Cerebellar nuclear complex (tissue), 1 donor: ENCODE measurements around the gene PPP4C.
"Not testable (repeated sequence)": the region's sequence is repeated elsewhere in the genome, so short reads cannot be mapped to it uniquely, and the experiment has no call there.

Experiments
- DNase-seq, 2 experiments: peaks; one replicate each; lab custom pipeline; 2025; lab: John Stamatoyannopoulos, UW

PPP4C gene

GRCh38 chr16:30075503-30076275, at the start of gene PPP4C:
Gene PPP4C, plus strand, starts transcription at chr16:30075994. Its CDS starts 384 bp downstream, at chr16:30076378.
- peak in 1 of 2 experiments; percentile 47 for DNase-seq

GRCh38 chr16:30026449-30026848, 49.3 kb upstream of the PPP4C start:
- no peak for DNase-seq

GRCh38 chr16:30027588-30028437, 48.0 kb upstream of the PPP4C start:
- DNase-seq, result no peak

GRCh38 chr16:30028438-30029076, 47.2 kb upstream of the PPP4C start:
- no peak for DNase-seq

- peak in 1 of 2 experiments; percentile 17 for DNase-seq
Observed at GRCh38 chr16:30030011-30030685, 45.6 kb upstream of the PPP4C start.

- peak in 1 of 2 experiments; percentile 53 for DNase-seq
Observed at GRCh38 chr16:30030841-30031413, 44.9 kb upstream of the PPP4C start, which contains the start of gene TLCD3B. Gene TLCD3B, minus strand, starts transcription at chr16:30031271. Its CDS starts 744 bp downstream, at chr16:30030527.

- DNase-seq, result no peak
Observed at GRCh38 chr16:30031477-30031918, 44.3 kb upstream of the PPP4C start.

GRCh38 chr16:30032083-30032819, 43.5 kb upstream of the PPP4C start:
- peak in 1 of 2 experiments; percentile 36 for DNase-seq

GRCh38 chr16:30033270-30033669, 42.5 kb upstream of the PPP4C start:
- DNase-seq, result no peak

GRCh38 chr16:30040221-30040620, 35.6 kb upstream of the PPP4C start:
- no peak for DNase-seq

- not testable (repeated sequence) for DNase-seq
Observed at GRCh38 chr16:30040690-30041089, 35.1 kb upstream of the PPP4C start.

- DNase-seq, result no peak
Observed at GRCh38 chr16:30041841-30042240, 34.0 kb upstream of the PPP4C start.

GRCh38 chr16:30046178-30046577, 29.6 kb upstream of the PPP4C start:
- no peak for DNase-seq

GRCh38 chr16:30046588-30046987, 29.2 kb upstream of the PPP4C start:
- no peak for DNase-seq

- DNase-seq, result no peak
Observed at GRCh38 chr16:30049871-30050270, 25.9 kb upstream of the PPP4C start.

- no peak for DNase-seq
Observed at GRCh38 chr16:30051518-30051917, 24.3 kb upstream of the PPP4C start.

GRCh38 chr16:30052671-30053372, 23.0 kb upstream of the PPP4C start:
- DNase-seq, result peak in 1 of 2 experiments; percentile 29

- no peak for DNase-seq
Observed at GRCh38 chr16:30053376-30054015, 22.3 kb upstream of the PPP4C start.

GRCh38 chr16:30054451-30054850, 21.3 kb upstream of the PPP4C start:
- DNase-seq, result no peak
